ENCODE results near the gene APOOL. TPM values are rescaled to one million over a fixed set of nuclear protein-coding genes. Genes with fewer than 3 reads are reported as not detected.

APOOL gene
- total RNA-seq, 1 donor from 2014 or later, result 14.6 TPM

GRCh38 chrX:85115252-85115651 is 111.6 kb downstream of the APOOL start:
- intact Hi-C loops (cut with micrococcal nuclease), result no loop called here
- H3K4me3 Mint-ChIP-seq, result no peak overlapping the region
- H3K27me3 Mint-ChIP-seq, result no peaks in the 10 kb centered on the region
- ChIA-PET POLR2A (no interaction called here), CTCF (no interaction called here)
- TF ChIP-seq CTCF (IDR thresholded peaks at IDR 0.05), result no peak
- DNase-seq (no peak), ATAC-seq (ENCODE audit: low read depth) (no peak)
- no peaks in the 10 kb centered on the region for H3K4me1 Mint-ChIP-seq
- H3K36me3 Mint-ChIP-seq (ENCODE audit: low read depth), result no peaks in the 10 kb centered on the region
- no peaks in the 10 kb centered on the region for H3K9me3 Mint-ChIP-seq
- H3K27ac Mint-ChIP-seq, result no peak overlapping the region

- Mint-ChIP-seq H3K36me3 (ENCODE audit: low read depth) (no peaks in the 10 kb centered on the region), H3K27me3 (no peaks in the 10 kb centered on the region)
- CTCF ChIA-PET, result no interaction called here
These were observed 132.7 kb downstream of the APOOL start for GRCh38 chrX:85136409-85136808.

GRCh38 chrX:85139422-85139821 is 135.7 kb downstream of the APOOL start:
- ChIA-PET POLR2A (no interaction called here), CTCF (no interaction called here)
- H3K27me3 Mint-ChIP-seq, result no peaks in the 10 kb centered on the region
- H3K27ac Mint-ChIP-seq, result no peak overlapping the region
- no peak overlapping the region for H3K4me3 Mint-ChIP-seq
- no peak for TF ChIP-seq CTCF (IDR thresholded peaks at IDR 0.05)
- no peaks in the 10 kb centered on the region for H3K36me3 Mint-ChIP-seq (ENCODE audit: low read depth)
- intact Hi-C loops (cut with micrococcal nuclease), result no loop called here
- peaks cover 4% of the 10 kb centered on the region for H3K4me1 Mint-ChIP-seq
- H3K9me3 Mint-ChIP-seq, result no peaks in the 10 kb centered on the region
- ATAC-seq (ENCODE audit: low read depth), result peak; percentile 37
- DNase-seq, result no peak

More at GRCh38 chrX:85136409-85136808, 132.7 kb downstream of the APOOL start:
- TF ChIP-seq CTCF (IDR thresholded peaks at IDR 0.05), result no peak
- DNase-seq (no peak), ATAC-seq (ENCODE audit: low read depth) (no peak)
- Mint-ChIP-seq H3K4me3 (no peak overlapping the region), H3K4me1 (peaks cover 4% of the 10 kb centered on the region), H3K9me3 (no peaks in the 10 kb centered on the region), H3K27ac (no peak overlapping the region)
- intact Hi-C loops (cut with micrococcal nuclease), result no loop called here
- POLR2A ChIA-PET, result no interaction called here

- POLR2A ChIA-PET, result no interaction called here
These were observed 137.3 kb downstream of the APOOL start for GRCh38 chrX:85140964-85141363.

More at GRCh38 chrX:85140964-85141363, 137.3 kb downstream of the APOOL start:
- intact Hi-C loops (cut with micrococcal nuclease), result no loop called here
- Mint-ChIP-seq H3K9me3 (no peaks in the 10 kb centered on the region), H3K4me1 (peaks cover 4% of the 10 kb centered on the region), H3K4me3 (no peak overlapping the region), H3K36me3 (ENCODE audit: low read depth) (no peaks in the 10 kb centered on the region), H3K27ac (no peak overlapping the region), H3K27me3 (no peaks in the 10 kb centered on the region)
- TF ChIP-seq CTCF (IDR thresholded peaks at IDR 0.05), result no peak
- ATAC-seq (ENCODE audit: low read depth) (peak; percentile 21), DNase-seq (no peak)
- CTCF ChIA-PET, result no interaction called here

Other genes starting within 250 kb of the APOOL start
- not detected in 2 replicates for gene SATL1, start 239.9 kb downstream of the APOOL start, total RNA-seq
- 3.5 TPM in 2 replicates for gene ZNF711, start 240.1 kb downstream of the APOOL start, total RNA-seq